Colonic mucosa (tissue), 4 donors: ENCODE data around the gene ERICH2. TPM values are rescaled to one million over a fixed set of nuclear protein-coding genes. Genes with fewer than 3 reads are reported as not detected.

Experiments
- DNase-seq: peaks from one replicate; pipeline ENCODE4 v3.0.0-alpha.2; 2020
- H3K27ac ChIP-seq: fragments of 200-600 bp; one replicate; pipeline ENCODE4 v1.8.0; 2021
- H3K27me3 ChIP-seq: fragments of 200-600 bp; one replicate; pipeline ENCODE4 v1.8.0; 2021
- H3K36me3 ChIP-seq: fragments of 200-600 bp; one replicate; pipeline ENCODE4 v1.8.0; 2021
- H3K4me1 ChIP-seq: fragments of 200-600 bp; one replicate; pipeline ENCODE4 v1.8.0; 2021; ENCODE audit warnings: mild to moderate bottlenecking
- H3K4me3 ChIP-seq: fragments of 200-600 bp; one replicate; pipeline ENCODE4 v1.8.0; 2021
- H3K9ac ChIP-seq, 2 donors: one replicate each; pipeline ENCODE4 v1.7.0; 2013; ENCODE audit warnings: control low read depth in 2 of 2, low read depth in 2 of 2, low read length in 2 of 2
- H3K9me3 ChIP-seq: fragments of 200-600 bp; one replicate; pipeline ENCODE4 v1.8.0; 2021
- CTCF ChIP-seq: fragments of 200-600 bp; IDR thresholded peaks from one replicate; pipeline ENCODE4 v1.8.0; 2022; ENCODE audit warnings: antibody characterized with exemption, mild to moderate bottlenecking
- intact Hi-C: fragments of 100-400 bp; cut with DNase I; formaldehyde crosslinking; loops from one replicate; pipeline ENCODE4 v1.14.1; 2022
- total RNA-seq, 2 donors: library from RNA; stranded (reverse); fragmentation: NEBNext Ultra II Directional in 1 of 2; extraction: Animal tissue kit (Norgen Biotek cat#: 25700) in 1 of 2; gene quantifications; one replicate each; pipeline ENCODE4 v1.2.1, GENCODE V29; 2021
- donor health status: healthy.
- donor health status: DM: no; HTN: no; CAD: no.
- donor health status: DM: no; HTN: no; CAD: no.

The ERICH2 gene
- total RNA-seq, 2 donors from 2014 or later = not detected

- Histone ChIP-seq H3K36me3 (no peaks in the 10 kb centered on the region), H3K27ac (no peak overlapping the region), H3K4me1 (no peaks in the 10 kb centered on the region), H3K9ac (no peak overlapping the region), H3K9me3 (no peaks in the 10 kb centered on the region), H3K27me3 (no peaks in the 10 kb centered on the region), H3K4me3 (no peak overlapping the region)
- intact Hi-C loops = no loop called here
- no peak for TF ChIP-seq CTCF
- no peak for DNase-seq
These were observed 72.6 kb downstream of the ERICH2 start for GRCh38 chr2:170842785-170843184.

DNA sequence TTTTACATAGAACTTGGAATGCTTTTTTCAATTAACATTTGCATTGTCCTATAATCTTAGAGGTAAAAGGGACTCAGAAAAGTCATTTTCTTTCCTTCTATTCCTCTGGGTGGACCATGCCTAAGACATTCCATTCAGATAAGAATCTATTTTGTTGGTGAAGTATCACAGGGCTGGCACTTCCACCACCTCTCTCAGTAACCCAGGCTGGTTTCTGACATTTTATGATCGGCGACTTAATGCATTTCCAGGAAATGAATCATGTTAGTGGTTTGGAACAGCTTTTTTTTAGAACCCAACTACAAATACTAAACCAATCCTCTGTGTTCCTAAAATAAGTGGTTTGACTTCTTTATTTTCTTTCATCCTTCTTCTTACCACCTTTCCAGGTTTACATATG is 73.5 kb downstream of the ERICH2 start:
- H3K27ac ChIP-seq = no peak overlapping the region
- intact Hi-C loops = no loop called here
- H3K4me3 ChIP-seq = no peak overlapping the region
- H3K9ac ChIP-seq = no peak overlapping the region
- no peaks in the 10 kb centered on the region for H3K9me3 ChIP-seq
- no peak for TF ChIP-seq CTCF
- no peaks in the 10 kb centered on the region for H3K4me1 ChIP-seq
- H3K27me3 ChIP-seq = no peaks in the 10 kb centered on the region
- H3K36me3 ChIP-seq = no peaks in the 10 kb centered on the region
- DNase-seq = no peak

- intact Hi-C loops = no loop called here
- no peaks in the 10 kb centered on the region for H3K9me3 ChIP-seq
- H3K9ac ChIP-seq = no peak overlapping the region
- H3K27ac ChIP-seq = no peak overlapping the region
- no peaks in the 10 kb centered on the region for H3K36me3 ChIP-seq
- no peaks in the 10 kb centered on the region for H3K27me3 ChIP-seq
- no peak for TF ChIP-seq CTCF
- no peaks in the 10 kb centered on the region for H3K4me1 ChIP-seq
- H3K4me3 ChIP-seq = no peak overlapping the region
- no peak for DNase-seq
These were observed 75.2 kb downstream of the ERICH2 start for GRCh38 chr2:170845343-170845742.

DNA sequence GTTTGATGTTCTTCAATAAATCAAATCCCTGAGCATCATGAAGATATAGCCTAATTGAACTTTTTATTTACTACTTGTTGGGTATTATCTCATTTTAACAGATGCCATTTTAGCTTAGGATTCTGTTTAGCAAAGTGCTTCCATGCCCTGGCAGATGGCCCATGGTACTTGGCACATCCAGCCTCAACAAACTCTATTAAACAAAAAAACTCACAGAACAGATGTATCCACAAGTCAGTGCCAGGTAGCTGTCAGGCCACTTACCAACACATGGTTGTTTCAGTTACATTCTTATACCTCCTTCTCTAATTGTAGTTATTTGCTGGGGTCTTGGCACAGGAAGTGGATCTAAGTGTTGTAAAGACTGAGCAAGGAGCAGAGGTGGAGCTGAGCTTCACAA is 76.1 kb downstream of the ERICH2 start:
- H3K27ac ChIP-seq = no peak overlapping the region
- no peak for DNase-seq
- no peak for TF ChIP-seq CTCF
- intact Hi-C loops = no loop called here
- no peaks in the 10 kb centered on the region for H3K9me3 ChIP-seq
- H3K9ac ChIP-seq = no peak overlapping the region
- H3K4me3 ChIP-seq = no peak overlapping the region
- no peaks in the 10 kb centered on the region for H3K36me3 ChIP-seq
- H3K27me3 ChIP-seq = no peaks in the 10 kb centered on the region
- no peaks in the 10 kb centered on the region for H3K4me1 ChIP-seq

- TF ChIP-seq CTCF = no peak
- intact Hi-C loops = no loop called here
- Histone ChIP-seq H3K9ac (no peak overlapping the region), H3K4me1 (no peaks in the 10 kb centered on the region), H3K4me3 (no peak overlapping the region), H3K36me3 (no peaks in the 10 kb centered on the region), H3K9me3 (no peaks in the 10 kb centered on the region), H3K27me3 (no peaks in the 10 kb centered on the region), H3K27ac (no peak overlapping the region)
- DNase-seq = no peak
These were observed 77.5 kb downstream of the ERICH2 start for GRCh38 chr2:170847716-170848115.

Other genes starting within 250 kb of the ERICH2 start
- 1 to 10 TPM; 1.2 to 3.5 TPM for gene SP5, start 55.0 kb upstream of the ERICH2 start, total RNA-seq
- gene GAD1, start 46.5 kb downstream of the ERICH2 start, total RNA-seq = under 1 TPM in 1 of 2 donors, not detected in 1; 0.10 TPM
- 10 to 100 TPM; 78.4 to 79.8 TPM for gene GORASP2, start 158.9 kb downstream of the ERICH2 start, total RNA-seq